ENCODE results near the gene PMM1.
"Not testable (repeated sequence)": the region's sequence is repeated elsewhere in the genome, so short reads cannot be mapped to it uniquely, and the experiment has no call there.

Gene PMM1

DNA sequence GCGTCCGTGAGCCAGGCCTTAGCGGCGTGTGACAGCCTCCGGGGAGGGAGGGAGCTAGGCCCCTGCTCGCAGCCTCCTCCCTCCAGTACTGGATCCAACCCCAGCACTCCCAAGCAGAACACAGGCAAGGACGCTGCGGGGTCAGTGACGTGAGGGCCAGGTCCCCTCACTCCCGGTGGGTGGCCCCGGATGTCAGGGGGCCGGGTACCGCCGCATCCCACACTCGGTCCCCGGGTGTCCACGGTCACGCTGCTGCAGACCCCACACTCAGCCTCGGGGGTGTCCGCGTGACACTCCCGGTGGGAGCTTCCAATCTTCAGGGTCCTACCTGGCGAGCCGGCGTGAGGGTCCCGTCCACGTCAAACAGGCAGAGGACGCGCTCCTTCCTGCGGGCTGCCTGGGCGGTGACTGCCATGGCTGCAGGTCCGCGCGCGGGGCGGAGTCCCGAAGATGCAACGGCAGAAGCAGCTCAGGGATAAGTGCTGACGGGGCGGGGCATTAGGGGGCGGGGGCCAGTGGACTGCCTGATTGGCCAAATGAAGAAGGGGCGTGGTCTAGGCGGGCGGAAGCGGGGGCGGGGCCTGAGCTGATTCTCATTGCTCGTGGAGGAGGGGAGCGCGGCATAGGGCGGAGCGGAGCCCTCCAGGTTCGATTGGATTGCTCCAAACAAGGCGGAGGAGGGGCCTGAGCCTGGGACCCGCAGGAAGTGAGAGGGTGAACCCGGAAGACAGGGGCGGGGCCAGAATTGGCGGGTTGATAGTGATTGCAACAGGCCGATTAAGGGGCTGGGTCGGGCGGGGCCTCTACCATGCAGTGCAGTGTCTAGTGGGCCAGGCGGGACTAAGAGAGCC lies at the start of gene PMM1:
Gene PMM1, minus strand, starts transcription at position 450 of the 851 bp plus-strand sequence. Its CDS starts 35 bp downstream, at position 415.
- no peaks in the 10 kb centered on the region for H3K27me3 ChIP-seq (replicated peaks)
- peak within 1 kb of the TSS; percentile 36 for H3K27ac ChIP-seq
- in situ Hi-C loops (cut with HindIII; ENCODE audit: low pct_ligation_motif_present, low sequenced_read_pairs), result no loop called here
- TF ChIP-seq, protein P1, sequence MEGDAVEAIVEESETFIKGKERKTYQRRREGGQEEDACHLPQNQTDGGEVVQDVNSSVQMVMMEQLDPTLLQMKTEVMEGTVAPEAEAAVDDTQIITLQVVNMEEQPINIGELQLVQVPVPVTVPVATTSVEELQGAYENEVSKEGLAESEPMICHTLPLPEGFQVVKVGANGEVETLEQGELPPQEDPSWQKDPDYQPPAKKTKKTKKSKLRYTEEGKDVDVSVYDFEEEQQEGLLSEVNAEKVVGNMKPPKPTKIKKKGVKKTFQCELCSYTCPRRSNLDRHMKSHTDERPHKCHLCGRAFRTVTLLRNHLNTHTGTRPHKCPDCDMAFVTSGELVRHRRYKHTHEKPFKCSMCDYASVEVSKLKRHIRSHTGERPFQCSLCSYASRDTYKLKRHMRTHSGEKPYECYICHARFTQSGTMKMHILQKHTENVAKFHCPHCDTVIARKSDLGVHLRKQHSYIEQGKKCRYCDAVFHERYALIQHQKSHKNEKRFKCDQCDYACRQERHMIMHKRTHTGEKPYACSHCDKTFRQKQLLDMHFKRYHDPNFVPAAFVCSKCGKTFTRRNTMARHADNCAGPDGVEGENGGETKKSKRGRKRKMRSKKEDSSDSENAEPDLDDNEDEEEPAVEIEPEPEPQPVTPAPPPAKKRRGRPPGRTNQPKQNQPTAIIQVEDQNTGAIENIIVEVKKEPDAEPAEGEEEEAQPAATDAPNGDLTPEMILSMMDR (IDR thresholded peaks at IDR 0.05; ENCODE audit: low read depth, low read length, missing control alignments), result no peak
- peaks cover 2% of the 10 kb centered on the region for H3K36me3 ChIP-seq (replicated peaks)
- DNase-seq, result peak; percentile 100
- H3K4me3 ChIP-seq (ENCODE audit: low read depth, low read length), result peak within 1 kb of the TSS; percentile 96

DNA sequence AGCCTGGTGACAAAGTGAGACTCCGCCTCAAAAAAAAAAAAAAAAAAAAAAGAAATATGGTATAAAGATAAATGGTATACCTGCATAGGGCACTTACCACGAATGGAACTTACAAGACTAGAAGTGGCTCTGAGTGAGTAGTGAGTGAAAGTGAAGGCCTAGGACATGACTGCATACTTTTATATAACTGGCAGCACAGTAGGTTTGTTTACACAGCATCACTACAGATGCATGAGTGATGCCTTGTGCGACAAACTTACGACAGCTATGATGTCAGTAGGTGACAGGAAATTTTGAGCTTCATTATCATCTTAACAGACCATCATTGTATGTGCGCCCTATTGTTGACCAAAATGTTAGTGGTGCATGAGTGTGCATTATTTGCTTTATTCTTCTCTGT lies 49.1 kb upstream of the PMM1 start:
- H3K27ac ChIP-seq, result no peak overlapping the region
- no peak for DNase-seq
- no peak overlapping the region for H3K4me3 ChIP-seq (ENCODE audit: low read depth, low read length)
- H3K36me3 ChIP-seq (replicated peaks), result peaks cover 69% of the 10 kb centered on the region
- no peaks in the 10 kb centered on the region for H3K27me3 ChIP-seq (replicated peaks)
- in situ Hi-C loops (cut with HindIII; ENCODE audit: low pct_ligation_motif_present, low sequenced_read_pairs), result no loop called here
- TF ChIP-seq, protein P1 (IDR thresholded peaks at IDR 0.05; ENCODE audit: low read depth, low read length, missing control alignments), result no peak

DNA sequence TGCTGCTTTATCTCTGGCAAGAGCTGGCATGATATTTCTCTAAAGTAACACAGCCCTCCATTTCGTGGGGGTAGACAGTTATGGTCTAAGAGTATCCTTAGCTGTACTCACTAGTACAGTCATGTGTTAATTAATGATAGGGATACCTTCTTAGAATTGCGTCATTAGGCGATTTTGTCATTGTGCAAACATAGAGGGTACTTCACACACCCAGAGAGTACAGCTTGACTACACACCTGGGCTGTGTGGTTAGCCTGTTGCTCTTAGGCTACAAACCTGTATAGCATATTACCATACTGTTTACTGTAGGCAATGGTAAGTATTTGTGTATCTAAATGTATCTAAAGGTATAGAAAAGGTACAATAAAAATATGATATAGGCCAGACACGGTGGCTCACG lies 48.5 kb upstream of the PMM1 start:
- in situ Hi-C loops (cut with HindIII; ENCODE audit: low pct_ligation_motif_present, low sequenced_read_pairs), result no loop called here
- H3K27me3 ChIP-seq (replicated peaks), result no peaks in the 10 kb centered on the region
- peaks cover 65% of the 10 kb centered on the region for H3K36me3 ChIP-seq (replicated peaks)
- DNase-seq, result no peak
- TF ChIP-seq, protein P1 (IDR thresholded peaks at IDR 0.05; ENCODE audit: low read depth, low read length, missing control alignments), result no peak
- H3K27ac ChIP-seq, result no peak overlapping the region
- H3K4me3 ChIP-seq (ENCODE audit: low read depth, low read length), result no peak overlapping the region

DNA sequence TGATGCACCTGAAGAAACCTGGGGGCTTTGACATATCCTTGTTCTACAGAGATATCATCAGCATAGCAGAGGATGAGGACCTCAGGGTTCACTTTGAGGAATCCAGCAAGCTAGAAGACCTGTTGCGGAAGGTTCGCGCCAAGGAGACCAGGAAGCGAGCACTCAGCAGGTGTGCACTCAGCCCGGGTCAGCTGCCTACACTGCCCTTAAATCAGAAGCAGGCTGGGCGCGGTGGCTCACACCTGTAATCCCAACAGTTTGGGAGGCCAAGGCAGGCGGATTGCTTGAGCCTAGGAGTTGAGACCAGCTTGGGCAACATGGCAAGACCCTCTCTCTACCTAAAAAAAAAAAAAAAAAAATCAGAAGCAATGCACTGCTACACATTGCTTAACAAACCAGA lies 48.0 kb upstream of the PMM1 start:
- DNase-seq; H3K27ac ChIP-seq; H3K27me3 ChIP-seq (replicated peaks); in situ Hi-C loops (cut with HindIII; ENCODE audit: low pct_ligation_motif_present, low sequenced_read_pairs); H3K4me3 ChIP-seq (ENCODE audit: low read depth, low read length): not testable (repeated sequence)
- H3K36me3 ChIP-seq (replicated peaks), result peaks cover 60% of the 10 kb centered on the region

DNA sequence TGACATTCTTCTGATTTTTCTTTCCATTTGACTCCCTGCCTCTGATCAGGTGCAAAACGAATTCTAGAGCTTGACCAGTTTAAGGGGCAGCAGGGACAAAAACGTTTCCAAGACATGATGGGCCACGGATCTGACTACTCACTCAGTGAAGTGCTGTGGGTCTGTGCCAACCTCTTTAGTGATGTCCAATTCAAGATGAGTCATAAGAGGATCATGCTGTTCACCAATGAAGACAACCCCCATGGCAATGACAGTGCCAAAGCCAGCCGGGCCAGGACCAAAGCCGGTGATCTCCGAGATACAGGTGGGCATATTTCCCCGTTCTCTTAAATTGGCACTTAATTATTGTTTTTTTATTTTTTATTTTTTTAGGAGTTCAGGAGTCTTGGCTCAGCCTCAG lies 46.8 kb upstream of the PMM1 start:
- Histone ChIP-seq H3K27me3 (replicated peaks) (no peaks in the 10 kb centered on the region), H3K36me3 (replicated peaks) (peaks cover 61% of the 10 kb centered on the region), H3K4me3 (ENCODE audit: low read depth, low read length) (no peak overlapping the region), H3K27ac (no peak overlapping the region)
- peak; percentile 33 for DNase-seq
- TF ChIP-seq, protein P1 (IDR thresholded peaks at IDR 0.05; ENCODE audit: low read depth, low read length, missing control alignments), result no peak
- in situ Hi-C loops (cut with HindIII; ENCODE audit: low pct_ligation_motif_present, low sequenced_read_pairs), result no loop called here

DNA sequence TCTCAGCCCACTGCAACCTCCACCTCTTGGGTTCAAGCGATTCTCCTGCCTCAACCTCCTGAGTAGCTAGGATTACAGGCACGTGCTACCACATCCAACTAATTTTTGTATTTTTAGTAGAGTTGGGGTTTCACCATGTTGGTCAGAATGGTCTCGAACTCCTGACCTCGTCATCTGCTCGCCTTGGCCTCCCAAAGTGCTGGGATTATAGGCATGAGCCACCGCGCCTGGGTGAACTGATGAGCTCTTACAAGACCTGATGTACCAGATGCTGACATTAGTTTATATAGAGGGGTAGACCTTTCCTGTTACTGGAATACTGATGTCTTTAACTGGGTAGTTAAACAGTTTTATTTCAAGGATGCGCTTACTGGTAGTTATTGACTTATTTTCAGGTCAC lies 45.0 kb upstream of the PMM1 start:
- DNase-seq; H3K27me3 ChIP-seq (replicated peaks); H3K27ac ChIP-seq; H3K4me3 ChIP-seq (ENCODE audit: low read depth, low read length); in situ Hi-C loops (cut with HindIII; ENCODE audit: low pct_ligation_motif_present, low sequenced_read_pairs): not testable (repeated sequence)
- H3K36me3 ChIP-seq (replicated peaks), result peaks cover 55% of the 10 kb centered on the region

DNA sequence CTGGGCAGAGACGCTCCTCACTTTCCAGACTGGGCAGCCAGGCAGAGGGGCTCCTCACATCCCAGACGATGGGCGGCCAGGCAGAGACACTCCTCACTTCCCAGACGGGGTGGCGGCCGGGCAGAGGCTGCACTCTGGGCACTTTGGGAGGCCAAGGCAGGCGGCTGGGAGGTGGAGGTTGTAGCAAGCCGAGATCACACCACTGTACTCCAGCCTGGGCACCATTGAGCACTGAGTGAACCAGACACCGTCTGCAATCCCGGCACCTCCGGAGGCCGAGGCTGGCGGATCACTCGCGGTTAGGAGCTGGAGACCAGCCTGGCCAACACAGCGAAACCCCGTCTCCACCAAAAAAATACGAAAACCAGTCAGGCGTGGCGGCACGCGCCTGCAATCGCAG lies 42.0 kb upstream of the PMM1 start:
- in situ Hi-C loops (cut with HindIII; ENCODE audit: low pct_ligation_motif_present, low sequenced_read_pairs); H3K27ac ChIP-seq; H3K4me3 ChIP-seq (ENCODE audit: low read depth, low read length); DNase-seq; H3K27me3 ChIP-seq (replicated peaks): not testable (repeated sequence)
- peaks cover 53% of the 10 kb centered on the region for H3K36me3 ChIP-seq (replicated peaks)

DNA sequence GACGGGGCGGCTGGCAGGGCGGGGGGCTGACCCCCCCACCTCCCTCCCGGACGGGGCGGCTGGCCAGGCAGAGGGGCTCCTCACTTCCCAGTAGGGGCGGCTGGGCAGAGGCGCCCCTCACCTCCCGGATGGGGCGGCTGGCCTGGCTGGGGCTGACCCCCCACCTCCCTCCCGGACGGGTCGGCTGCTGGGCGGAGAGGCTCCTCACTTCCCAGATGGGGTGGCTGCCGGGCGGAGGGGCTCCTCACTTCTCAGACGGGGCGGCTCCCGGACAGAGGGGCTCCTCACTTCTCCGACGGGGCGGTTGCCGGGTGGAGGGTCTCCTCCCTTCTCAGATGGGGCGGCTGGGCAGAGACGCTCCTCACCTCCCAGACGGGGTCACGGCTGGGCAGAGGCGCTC lies 41.5 kb upstream of the PMM1 start:
- peaks cover 49% of the 10 kb centered on the region for H3K36me3 ChIP-seq (replicated peaks)
- in situ Hi-C loops (cut with HindIII; ENCODE audit: low pct_ligation_motif_present, low sequenced_read_pairs), result not testable (repeated sequence)

More for the DNA sequence above, 41.5 kb upstream of the PMM1 start:
- not testable (repeated sequence) for DNase-seq; H3K4me3 ChIP-seq (ENCODE audit: low read depth, low read length); H3K27ac ChIP-seq; H3K27me3 ChIP-seq (replicated peaks)

Measured in brain microvascular endothelial cell (primary cell).